Placental epithelial cell (primary cell): ENCODE measurements around the gene SNX13. TPM values are rescaled to one million over a fixed set of nuclear protein-coding genes. Genes with fewer than 3 reads are reported as not detected.

Source experiments
- total RNA-seq: library from RNA; depleted of rRNA; stranded (reverse); fragments of >200 nt; gene quantifications from 2 replicates; pipeline ENCODE4 v1.2.3, GENCODE V29; 2012

Gene SNX13, protein sequence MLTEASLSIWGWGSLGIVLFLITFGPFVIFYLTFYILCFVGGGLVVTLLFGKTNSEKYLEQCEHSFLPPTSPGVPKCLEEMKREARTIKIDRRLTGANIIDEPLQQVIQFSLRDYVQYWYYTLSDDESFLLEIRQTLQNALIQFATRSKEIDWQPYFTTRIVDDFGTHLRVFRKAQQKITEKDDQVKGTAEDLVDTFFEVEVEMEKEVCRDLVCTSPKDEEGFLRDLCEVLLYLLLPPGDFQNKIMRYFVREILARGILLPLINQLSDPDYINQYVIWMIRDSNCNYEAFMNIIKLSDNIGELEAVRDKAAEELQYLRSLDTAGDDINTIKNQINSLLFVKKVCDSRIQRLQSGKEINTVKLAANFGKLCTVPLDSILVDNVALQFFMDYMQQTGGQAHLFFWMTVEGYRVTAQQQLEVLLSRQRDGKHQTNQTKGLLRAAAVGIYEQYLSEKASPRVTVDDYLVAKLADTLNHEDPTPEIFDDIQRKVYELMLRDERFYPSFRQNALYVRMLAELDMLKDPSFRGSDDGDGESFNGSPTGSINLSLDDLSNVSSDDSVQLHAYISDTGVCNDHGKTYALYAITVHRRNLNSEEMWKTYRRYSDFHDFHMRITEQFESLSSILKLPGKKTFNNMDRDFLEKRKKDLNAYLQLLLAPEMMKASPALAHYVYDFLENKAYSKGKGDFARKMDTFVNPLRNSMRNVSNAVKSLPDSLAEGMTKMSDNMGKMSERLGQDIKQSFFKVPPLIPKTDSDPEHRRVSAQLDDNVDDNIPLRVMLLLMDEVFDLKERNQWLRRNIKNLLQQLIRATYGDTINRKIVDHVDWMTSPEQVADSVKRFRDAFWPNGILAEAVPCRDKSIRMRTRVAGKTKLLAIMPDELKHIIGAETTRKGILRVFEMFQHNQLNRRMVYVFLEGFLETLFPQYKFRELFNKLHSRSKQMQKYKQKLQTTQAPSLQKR
- 49.2 and 58.9 TPM in 2 replicates for total RNA-seq

GRCh38 chr7:17940302-17940883 is at the start of gene SNX13:
Gene SNX13 (minus strand): TSS chr7:17940494. CDS start chr7:17940295, 199 bp downstream.

Other genes starting within 250 kb of the SNX13 start
- not detected in 2 replicates for gene PRPS1L1, start 87.4 kb upstream of the SNX13 start, total RNA-seq